K562 (cell line): ENCODE data around the gene MB21D2. TPM values are rescaled to one million over a fixed set of nuclear protein-coding genes. Genes with fewer than 3 reads are reported as not detected.

Experiments used
- ATAC-seq: fragments of 200-7000 bp; cut with Tn5 transposase; 3 replicates; pipeline ENCODE4 v1.9.1; 2020; ENCODE audit warnings: moderate library complexity
- BruUV-seq: library from RNA; stranded (reverse); fragments of 400-500 nt; replicated peaks from 2 replicates; lab custom pipeline; 2021; lab: Mats Ljungman, UMichigan
- CTCF ChIA-PET: fragments of 300-600 bp; formaldehyde crosslinking; extraction: SDS; loops from one replicate; lab custom pipeline; 2021; ENCODE audit warnings: low intra/inter-chr PET ratio; lab: Yijun Ruan, JAX
- POLR2A ChIA-PET: fragments of 300-600, 350-650 bp; sonication (Branson Sonifier 250); formaldehyde crosslinking; extraction: SDS; loops from one replicate; lab custom pipeline; 2021; ENCODE audit warnings: antibody characterized with exemption, inconsistent platforms; lab: Yijun Ruan, JAX
- DNase-seq, 4 experiments: peaks; one replicate each; pipeline versions ENCODE4 v3.0.0 to v3.0.0-alpha.2; 2011 to 2018; ENCODE audit warnings: low spot score in 3 of 4, mixed read lengths in 3 of 4; ENCODE audit errors: extremely low read depth in 1 of 4
- FAIRE-seq: peaks from 2 replicates; lab custom pipeline; 2011; peaks lifted over from hg19 to GRCh38; lab: Jason Lieb, UNC
- H2AFZ ChIP-seq: 2 replicates; pipeline ENCODE4 v1.6.0; 2011; ENCODE audit warnings: low read depth, low read length, control low read depth, inconsistent platforms
- H3K27ac ChIP-seq: fragments of 200-600 bp; 3 replicates; pipeline ENCODE4 v1.8.0; 2011; ENCODE audit warnings: low read depth, mild to moderate bottlenecking, control low read depth, inconsistent platforms, low read length, moderate library complexity, mixed read lengths; ENCODE audit errors: extremely low read depth
- H3K27me3 ChIP-seq, 2 experiments: fragments of 300-600 bp in 1 of 2; 2 replicates in 1 of 2; 3 replicates in 1 of 2; pipeline versions ENCODE4 v1.6.0 to v1.8.0; 2011; ENCODE audit warnings: inconsistent platforms in 2 of 2, low read length in 2 of 2, mild to moderate bottlenecking in 1 of 2, mixed read lengths in 1 of 2, moderate library complexity in 1 of 2; ENCODE audit not compliant: control insufficient read depth in 2 of 2, insufficient read depth in 2 of 2
- H3K36me3 ChIP-seq: fragments of 300-600 bp; 3 replicates; pipeline ENCODE4 v1.8.0; 2011; ENCODE audit warnings: mild to moderate bottlenecking, low read length, inconsistent platforms; ENCODE audit not compliant: control insufficient read depth, insufficient read depth
- H3K4me1 ChIP-seq, 2 experiments: fragments of 200-600 bp in 1 of 2; replicated peaks in 1 of 2; 2 replicates in 1 of 2; 3 replicates in 1 of 2; pipeline versions ENCODE4 v1.5.1 to v1.8.0; 2011; ENCODE audit warnings: inconsistent platforms in 2 of 2, low read length in 2 of 2, mild to moderate bottlenecking in 1 of 2, mixed read lengths in 1 of 2, moderate library complexity in 1 of 2; ENCODE audit not compliant: control insufficient read depth in 2 of 2, insufficient read depth in 2 of 2
- H3K4me2 ChIP-seq: 2 replicates; pipeline ENCODE4 v1.6.1; 2011; ENCODE audit warnings: low read length, control low read depth, inconsistent platforms, mixed read lengths; ENCODE audit not compliant: insufficient read depth
- H3K4me3 ChIP-seq: fragments of 200-600 bp; sonication (generic), shearing (Covaris generic); 2 replicates; pipeline ENCODE4 v1.5.1; 2016; ENCODE audit warnings: control low read depth, inconsistent platforms
- H3K79me2 ChIP-seq: fragments of 200-600 bp; 3 replicates; pipeline ENCODE4 v1.8.0; 2011; ENCODE audit warnings: low read length, inconsistent platforms; ENCODE audit not compliant: control insufficient read depth, insufficient read depth
- H3K9ac ChIP-seq, 2 experiments: 2 replicates each; pipeline versions ENCODE4 v1.6.0 to v1.6.1; 2011; ENCODE audit warnings: low read depth in 2 of 2, low read length in 2 of 2, control low read depth in 1 of 2, inconsistent platforms in 1 of 2, mild to moderate bottlenecking in 1 of 2, mixed read lengths in 1 of 2; ENCODE audit not compliant: insufficient read depth in 1 of 2
- H3K9me1 ChIP-seq: one replicate; pipeline ENCODE4 v1.6.0; 2011; ENCODE audit warnings: inconsistent platforms, mild to moderate bottlenecking, low read length, moderate library complexity; ENCODE audit not compliant: control insufficient read depth, insufficient read depth
- H3K9me3 ChIP-seq: replicated peaks from 2 replicates; pipeline ENCODE4 v1.5.1; 2011; ENCODE audit warnings: low read depth, low read length, inconsistent platforms; ENCODE audit not compliant: control insufficient read depth, insufficient read depth
- H4K20me1 ChIP-seq: replicated peaks from 2 replicates; pipeline ENCODE4 v1.6.1; 2011; ENCODE audit warnings: low read length, inconsistent platforms, mixed read lengths; ENCODE audit not compliant: control insufficient read depth, insufficient read depth
- BRF2 ChIP-seq: IDR thresholded peaks from 3 replicates; pipeline ENCODE4 v1.6.1; 2011; ENCODE audit warnings: borderline replicate concordance, mild to moderate bottlenecking; ENCODE audit not compliant: insufficient read length, insufficient read depth
- CBX5 ChIP-seq: IDR thresholded peaks from 2 replicates; pipeline ENCODE4 v1.6.1; 2014; ENCODE audit warnings: low read depth, borderline replicate concordance
- CREM ChIP-seq: IDR thresholded peaks from 2 replicates; pipeline ENCODE4 v1.6.1; 2014; ENCODE audit warnings: antibody characterized with exemption, low read depth
- DNMT1 ChIP-seq: fragments of 450-650 bp; IDR thresholded peaks from 2 replicates; pipeline ENCODE4 v1.6.1; 2016; ENCODE audit warnings: antibody characterized with exemption, mild to moderate bottlenecking
- HOXB6 ChIP-seq: fragments of 250-450 bp; sonication (Bioruptor Pico); IDR thresholded peaks from 2 replicates; pipeline ENCODE4 v1.5.1; 2022; ENCODE audit warnings: mild to moderate bottlenecking, borderline replicate concordance
- KAT8 ChIP-seq: fragments of 450-650 bp; IDR thresholded peaks from 2 replicates; pipeline ENCODE4 v1.6.1; 2016; ENCODE audit warnings: low read depth, mild to moderate bottlenecking
- NCOA4 ChIP-seq: fragments of 450-650 bp; IDR thresholded peaks from 2 replicates; pipeline ENCODE4 v1.6.1; 2018; ENCODE audit warnings: mild to moderate bottlenecking; ENCODE audit not compliant: partially characterized antibody
- NFIC ChIP-seq: fragments of 450-650 bp; IDR thresholded peaks from 2 replicates; pipeline ENCODE4 v1.6.1; 2017; ENCODE audit warnings: mild to moderate bottlenecking, inconsistent platforms
- RHOXF2B ChIP-seq: fragments of 250-450 bp; sonication (Bioruptor Pico); conservative IDR thresholded peaks from 2 replicates; pipeline ENCODE4 v1.5.1; 2021
- RNF219 ChIP-seq: fragments of 250-450 bp; sonication (Bioruptor Pico); IDR thresholded peaks from 2 replicates; pipeline ENCODE4 v1.5.0; 2022; ENCODE audit warnings: mild to moderate bottlenecking
- SUPT5H ChIP-seq: fragments of 450-650 bp; IDR thresholded peaks from 2 replicates; pipeline ENCODE4 v1.6.1; 2016
- ZBTB34 ChIP-seq: fragments of 250-450 bp; sonication (Bioruptor Pico); IDR thresholded peaks from 2 replicates; pipeline ENCODE4 v1.8.0; 2021; ENCODE audit warnings: mild to moderate bottlenecking, moderate library complexity
- ZFP30 ChIP-seq: fragments of 250-450 bp; sonication (Bioruptor Pico); IDR thresholded peaks from 2 replicates; pipeline ENCODE4 v1.8.0; 2022; ENCODE audit warnings: moderate library complexity, mild to moderate bottlenecking, inconsistent platforms, borderline replicate concordance
- ZNF24 ChIP-seq: fragments of 450-650 bp; IDR thresholded peaks from 2 replicates; pipeline ENCODE4 v1.6.1; 2016
- ZNF75A ChIP-seq: fragments of 450-650 bp; formaldehyde crosslinking; IDR thresholded peaks from 2 replicates; pipeline ENCODE4 v1.4.0; 2020; ENCODE audit warnings: mild to moderate bottlenecking
- ZNF778 ChIP-seq: fragments of 450-650 bp; formaldehyde crosslinking; IDR thresholded peaks from 2 replicates; pipeline ENCODE4 v1.4.0; 2020; ENCODE audit warnings: mild to moderate bottlenecking, moderate library complexity
- WGBS: fragments of 100-300 bp; shearing (Covaris generic); methylation state at CpG from one replicate; pipeline ENCODE4 v1.1.6; 2016; ENCODE audit warnings: low coverage, mixed read lengths; ENCODE audit not compliant: insufficient coverage; ENCODE audit errors: missing lambda C conversion rate; 5-methylcytosine and 5-hydroxymethylcytosine counted together
- in situ Hi-C: fragments of 300-500 bp; cut with MboI; formaldehyde crosslinking; loops from 4 replicates; pipeline ENCODE4 v1.15.0; 2018; ENCODE audit warnings: inconsistent platforms, mixed read lengths
- intact Hi-C: fragments of 100-400 bp; cut with micrococcal nuclease; formaldehyde crosslinking; loops from 2 replicates; pipeline ENCODE4 v1.14.2; 2022
- polyA plus RNA-seq, 8 experiments: library from polyadenylated mRNA; depleted of rRNA in 4 of 8; stranded (reverse) in 5 of 8; unstranded in 3 of 8; fragments of >200 nt; fragmentation: Nextera tagmentation in 2 of 8; fragmentation: Illumina TruSeq in 1 of 8; extraction: Ambion mirVana in 2 of 8; extraction: Trizol in 1 of 8; gene quantifications; 2 replicates each; pipeline versions ENCODE4 v1.2.1 to v1.2.3, GENCODE V29; 2011 to 2014; ENCODE audit warnings: inconsistent platforms in 1 of 8, missing spikeins in 1 of 8
- total RNA-seq, 7 experiments: library from RNA; depleted of rRNA in 6 of 7; stranded (reverse); fragments of >200 nt in 6 of 7; fragmentation: Illumina TruSeq in 2 of 7; extraction: Trizol in 2 of 7; gene quantifications; 2 replicates each; pipeline versions ENCODE4 v1.2.1 to v1.2.3, GENCODE V29; 2011 to 2021; ENCODE audit warnings: low replicate concordance in 1 of 7

MB21D2 gene
- total and polyA plus RNA-seq, 9 of the 15 experiments (the other 6 are each of a cell fraction or from before 2014, with no cell fraction given): 0.01 TPM; not detected in 8

GRCh38 chr3:192817506-192817905, 100.2 kb downstream of the MB21D2 start (continued):
- TF ChIP-seq BRF2: no peak

DNA sequence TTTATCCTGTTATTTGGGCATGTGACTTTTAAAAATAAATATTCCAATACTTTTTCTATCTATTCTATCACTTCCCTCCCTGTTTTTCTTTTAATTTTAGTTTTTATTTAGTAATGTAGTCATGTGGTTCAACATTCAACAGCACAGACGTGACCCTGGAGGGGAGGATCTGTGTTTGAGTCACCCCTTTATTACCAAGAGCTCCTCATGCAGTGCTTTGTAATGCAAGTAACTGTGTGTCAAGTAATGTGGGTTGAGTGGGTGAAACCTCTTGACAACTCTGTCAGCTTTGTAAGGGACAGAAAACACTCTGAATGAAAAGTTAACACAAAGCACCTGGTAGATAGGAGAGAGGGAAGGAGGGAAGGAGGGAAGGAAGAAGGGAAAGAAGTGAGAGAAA, 100.6 kb downstream of the MB21D2 start:
- intact Hi-C loops (loop anchor here (10.0 kb wide), 3 partner anchors 888 to 1498 kb away; no protein-coding TSS in a partner anchor), in situ Hi-C loops (loop anchor here (10.0 to 25.0 kb wide), 2 partner anchors 748 to 1495 kb away; no protein-coding TSS in a partner anchor)
- Histone ChIP-seq H3K36me3 (no peaks in the 10 kb centered on the region), H3K4me2 (no peak overlapping the region), H2AFZ (no peak overlapping the region), H4K20me1 (no peaks in the 10 kb centered on the region), H3K9me1 (no peaks in the 10 kb centered on the region), H3K9me3 (no peaks in the 10 kb centered on the region), H3K79me2 (no peaks in the 10 kb centered on the region), H3K27ac (no peak overlapping the region), H3K27me3 (peaks cover 0 to 4% of the 10 kb centered on the region in 2 experiments; a peak in 1 of 5 replicates), H3K4me1 (no peaks in the 10 kb centered on the region), H3K9ac (no peak overlapping the region), H3K4me3 (no peak overlapping the region)
- BruUV-seq: no TSS peak
- TF ChIP-seq SUPT5H (no peak), NCOA4 (no peak), RNF219 (CRISPR knock-in tag) (no peak), NFIC (no peak), KAT8 (no peak), DNMT1 (no peak), ZNF778 (no peak), ZBTB34 (CRISPR knock-in tag) (no peak), HOXB6 (CRISPR knock-in tag) (no peak), CBX5 (no peak), ZNF75A (no peak), RHOXF2B (CRISPR knock-in tag) (no peak), ZFP30 (CRISPR knock-in tag) (no peak), ZNF24 (no peak), CREM (no peak)
- FAIRE-seq (no peak), ATAC-seq (no peak), DNase-seq (no peak)
- POLR2A ChIA-PET: no interaction called here
- WGBS: 0% methylated on average over 1 of the region's 1 CpG
- CTCF ChIA-PET: interaction anchor here (0.7 to 2.0 kb wide), 3 partner anchors 224 to 755 kb away, joined by 3 to 10 read pairs (median 9); no protein-coding TSS in a partner anchor
